GM03348 (cell line): ENCODE results near the gene IFITM10.

Experiments used
- DNase-seq: peaks from one replicate; pipeline ENCODE4 v3.0.0; 2012; ENCODE audit warnings: low spot score

The IFITM10 gene

GRCh38 chr11:1737080-1737757 lies 13.2 kb downstream of the IFITM10 start:
- DNase-seq: no peak

DNA sequence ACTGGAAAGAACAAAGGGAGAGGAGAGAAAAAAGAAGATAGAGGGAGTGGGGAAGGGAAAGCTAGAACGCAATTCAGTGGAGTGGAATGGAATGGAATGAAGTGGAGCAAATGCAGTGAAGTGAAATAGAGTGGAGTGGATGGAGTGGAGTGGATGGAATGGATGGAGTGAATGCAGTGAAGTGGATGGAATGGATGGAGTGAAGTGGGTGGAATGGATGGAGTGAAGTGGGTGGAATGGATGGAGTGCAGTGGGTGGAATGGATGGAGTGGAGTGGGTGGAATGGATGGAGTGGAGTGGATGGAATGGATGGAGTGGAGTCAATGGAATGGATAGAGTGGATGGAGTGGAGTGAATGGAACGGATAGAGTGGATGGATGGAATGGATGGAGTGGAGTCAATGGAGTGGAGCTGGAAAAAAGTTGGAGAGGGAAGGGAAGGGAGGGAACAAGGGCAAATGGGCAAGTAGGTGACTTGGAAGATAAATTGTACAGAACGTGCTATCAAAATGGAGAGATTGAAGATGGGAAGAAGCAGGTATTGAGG lies 13.9 kb downstream of the IFITM10 start:
- DNase-seq: no peak

- DNase-seq: no peak
Observed at GRCh38 chr11:1735271-1735670, 15.1 kb downstream of the IFITM10 start.

GRCh38 chr11:1734641-1735081 lies 15.7 kb downstream of the IFITM10 start:
- DNase-seq: no peak

- DNase-seq: no peak
Observed at GRCh38 chr11:1733716-1734640, 16.4 kb downstream of the IFITM10 start.

GRCh38 chr11:1733009-1733715 lies 17.2 kb downstream of the IFITM10 start:
- DNase-seq: no peak

GRCh38 chr11:1732418-1733008 lies 17.9 kb downstream of the IFITM10 start:
- no peak for DNase-seq

DNA sequence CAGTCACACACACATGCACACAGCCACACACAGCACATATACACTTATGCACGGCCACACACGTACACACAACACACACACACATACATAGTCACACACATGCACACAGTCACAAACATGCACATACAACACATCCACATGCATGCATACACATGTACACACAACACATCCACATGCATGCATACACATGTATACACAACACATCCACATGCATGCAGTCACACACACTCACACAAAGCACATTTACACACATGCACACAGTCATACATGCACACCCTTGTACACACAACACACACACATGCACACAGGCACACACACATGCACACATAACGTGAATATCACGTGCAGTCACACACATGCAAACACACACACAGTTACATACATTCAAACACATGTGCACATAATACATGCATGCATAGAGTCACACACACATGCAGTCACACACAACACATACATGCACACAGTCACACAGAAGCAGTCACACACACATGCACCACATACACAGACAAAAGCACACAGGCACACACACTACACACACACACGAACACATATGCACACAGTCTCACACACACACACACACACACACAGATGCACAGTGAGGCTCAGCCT lies 18.8 kb downstream of the IFITM10 start:
- no peak for DNase-seq

DNA sequence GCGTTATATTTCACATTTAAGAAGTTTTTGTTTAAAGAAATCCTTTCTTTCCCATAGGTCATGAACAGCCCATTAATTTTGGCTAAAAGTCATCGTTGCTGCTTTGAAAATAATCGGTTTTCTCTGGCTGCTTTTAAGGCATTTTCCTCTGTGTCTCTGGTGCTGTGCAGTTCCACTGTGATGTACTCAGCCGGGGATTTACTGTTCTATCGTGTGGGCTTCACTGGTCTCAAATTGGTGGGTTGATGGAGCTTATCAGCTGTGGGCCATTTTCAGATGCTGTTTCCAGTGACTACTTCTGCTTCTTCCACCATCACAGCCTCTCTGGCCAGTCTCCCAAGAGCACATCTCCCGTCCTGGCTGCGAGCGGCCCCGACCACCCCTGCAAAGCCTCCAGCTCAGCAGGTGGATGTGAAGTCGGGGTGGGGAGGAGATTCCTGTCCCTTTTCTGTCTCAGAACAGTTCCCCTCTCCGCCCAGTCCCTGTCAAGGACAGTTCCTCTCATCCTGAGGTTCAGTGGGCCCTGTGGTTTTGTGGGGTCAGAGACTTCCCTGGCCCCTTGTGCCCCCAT lies 20.3 kb downstream of the IFITM10 start:
- no peak for DNase-seq

GRCh38 chr11:1729692-1730011 lies 20.7 kb downstream of the IFITM10 start:
- no peak for DNase-seq

GRCh38 chr11:1728931-1729691 lies 21.3 kb downstream of the IFITM10 start:
- DNase-seq: peak; percentile 80

- DNase-seq: no peak
Observed at GRCh38 chr11:1728301-1728700, 22.1 kb downstream of the IFITM10 start.

GRCh38 chr11:1727861-1728260 lies 22.5 kb downstream of the IFITM10 start:
- DNase-seq: no peak

GRCh38 chr11:1727096-1727690 lies 23.2 kb downstream of the IFITM10 start:
- DNase-seq: no peak

- DNase-seq: no peak
Observed at GRCh38 chr11:1719781-1720180, 30.6 kb downstream of the IFITM10 start.

DNA sequence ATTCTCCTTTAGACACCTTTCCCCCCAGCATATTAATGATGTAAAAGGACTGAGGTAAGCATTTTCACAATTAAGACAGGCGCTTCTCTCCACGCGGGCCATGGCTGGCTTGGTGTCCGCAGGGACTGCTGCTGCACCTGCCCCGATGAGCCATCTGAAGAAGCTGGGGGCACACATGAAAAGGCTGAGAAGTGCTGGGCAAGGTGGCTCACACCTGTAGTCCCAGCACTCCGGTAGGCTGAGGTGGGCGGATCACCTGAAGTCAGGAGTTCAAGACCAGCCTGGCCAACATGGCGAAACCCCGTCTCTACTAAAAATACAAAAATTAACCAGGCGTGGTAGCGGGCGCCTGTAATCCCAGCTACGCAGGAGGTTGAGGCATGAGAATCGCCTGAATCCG lies 32.1 kb downstream of the IFITM10 start:
- DNase-seq: no peak

GRCh38 chr11:1717745-1718144 lies 32.6 kb downstream of the IFITM10 start:
- DNase-seq: no peak

- no peak for DNase-seq
Observed at GRCh38 chr11:1714908-1715885, 35.2 kb downstream of the IFITM10 start.

DNA sequence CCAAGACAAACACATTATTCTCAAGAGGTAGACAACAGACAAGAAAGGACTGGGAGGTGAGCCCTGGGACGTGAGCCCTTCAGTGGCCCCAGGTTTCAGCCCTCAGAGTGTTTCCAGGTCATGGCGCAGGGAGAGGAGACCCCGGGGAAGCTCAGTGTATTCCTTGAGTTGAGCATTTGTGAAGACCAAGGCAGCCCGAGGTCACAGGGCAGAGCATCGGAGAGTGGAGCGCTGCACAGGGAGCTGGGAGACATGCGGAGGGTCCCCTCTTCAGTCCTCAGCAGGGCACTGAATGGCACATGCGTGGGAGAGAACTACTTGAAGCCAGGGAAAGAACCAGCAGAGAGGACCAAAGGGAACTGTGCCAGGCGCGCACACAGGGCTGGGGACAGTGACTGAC lies 41.7 kb downstream of the IFITM10 start:
- no peak for DNase-seq
